Erythroblast (primary cell): Measurements from ENCODE around the gene PYGB.

Experiments
- DNase-seq, 2 experiments: peaks; one replicate each; lab custom pipeline; 2025; lab: John Stamatoyannopoulos, UW
- GATA1 ChIP-seq: IDR thresholded peaks from 2 replicates; pipeline ENCODE4 v1.6.1; 2011; ENCODE audit warnings: low read depth, mild to moderate bottlenecking, control low read depth, low read length, moderate library complexity
- POLR2A ChIP-seq: IDR thresholded peaks from 2 replicates; pipeline ENCODE4 v1.6.1; 2011; ENCODE audit warnings: mild to moderate bottlenecking, low read length

The PYGB gene

DNA sequence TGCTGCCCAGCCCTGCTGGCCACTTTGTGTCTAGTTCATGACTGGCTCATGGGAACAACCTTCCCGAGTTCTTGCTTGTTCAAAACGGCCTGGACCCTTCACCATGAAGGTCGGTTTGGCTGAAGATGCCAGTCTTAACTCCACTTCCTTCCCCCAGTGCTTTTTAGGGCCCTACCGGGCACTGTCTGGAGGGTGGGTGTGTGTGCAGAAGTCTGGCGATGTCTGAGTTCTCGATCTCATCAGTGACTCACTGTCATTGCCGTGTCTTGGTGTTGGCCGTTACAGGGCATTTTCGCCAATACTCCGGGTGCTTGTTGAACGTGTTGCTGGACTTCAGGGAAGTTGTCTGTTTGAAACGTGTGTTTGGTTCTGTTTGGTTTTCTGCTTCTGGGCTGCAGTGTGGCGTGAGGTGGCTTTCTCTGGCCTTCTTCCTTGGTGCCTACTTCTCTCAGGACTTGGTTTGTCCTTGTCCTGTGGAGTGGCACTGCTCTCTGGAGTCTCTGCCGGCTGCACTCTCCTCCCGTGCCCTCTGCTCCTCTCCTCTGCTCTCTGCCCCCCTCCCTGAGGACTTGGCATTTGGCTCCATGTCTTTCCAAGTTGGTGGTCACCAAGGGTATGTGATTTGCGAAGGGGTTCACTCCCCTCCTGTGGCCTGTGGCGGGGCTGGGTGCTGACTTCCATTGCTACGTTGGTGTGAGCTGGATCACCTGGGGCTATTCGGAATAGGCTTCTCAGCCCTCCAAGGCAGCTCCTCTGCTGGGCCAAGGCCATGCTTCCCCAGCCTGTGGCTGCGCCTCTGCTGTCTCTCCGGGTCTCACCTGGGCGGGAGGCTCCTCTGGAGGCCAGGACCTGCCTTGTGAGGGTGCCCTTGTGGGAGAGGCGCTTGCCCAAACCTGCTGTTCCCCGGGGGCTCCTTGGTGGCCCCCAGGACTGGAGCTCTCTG, 38.2 kb downstream of the PYGB start:
- no peak for DNase-seq

DNA sequence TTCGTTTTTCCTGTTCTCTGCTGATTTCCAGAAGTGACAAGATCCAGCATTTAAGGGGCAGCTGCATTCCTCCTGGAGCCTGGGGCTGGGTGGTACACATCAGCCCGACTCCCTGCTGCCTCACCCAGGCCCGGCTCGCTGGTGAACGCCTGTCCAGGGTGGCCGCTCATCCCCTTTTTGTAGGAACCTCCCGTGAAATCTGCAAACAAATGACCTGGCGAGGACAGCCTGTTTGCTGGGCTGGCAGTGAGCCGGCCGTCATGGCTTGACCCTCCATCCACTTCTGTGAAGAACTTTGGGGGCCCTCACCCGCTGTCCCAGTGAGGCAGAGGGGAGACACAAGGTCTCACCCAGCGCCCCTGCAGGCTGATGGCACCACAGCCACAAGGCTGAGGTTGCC, 39.0 kb downstream of the PYGB start:
- no peak for DNase-seq
- no peak for TF ChIP-seq GATA1
- TF ChIP-seq POLR2A = no peak

More for the DNA sequence above, 38.2 kb downstream of the PYGB start:
- TF ChIP-seq GATA1 (no peak), POLR2A (no peak)

DNA sequence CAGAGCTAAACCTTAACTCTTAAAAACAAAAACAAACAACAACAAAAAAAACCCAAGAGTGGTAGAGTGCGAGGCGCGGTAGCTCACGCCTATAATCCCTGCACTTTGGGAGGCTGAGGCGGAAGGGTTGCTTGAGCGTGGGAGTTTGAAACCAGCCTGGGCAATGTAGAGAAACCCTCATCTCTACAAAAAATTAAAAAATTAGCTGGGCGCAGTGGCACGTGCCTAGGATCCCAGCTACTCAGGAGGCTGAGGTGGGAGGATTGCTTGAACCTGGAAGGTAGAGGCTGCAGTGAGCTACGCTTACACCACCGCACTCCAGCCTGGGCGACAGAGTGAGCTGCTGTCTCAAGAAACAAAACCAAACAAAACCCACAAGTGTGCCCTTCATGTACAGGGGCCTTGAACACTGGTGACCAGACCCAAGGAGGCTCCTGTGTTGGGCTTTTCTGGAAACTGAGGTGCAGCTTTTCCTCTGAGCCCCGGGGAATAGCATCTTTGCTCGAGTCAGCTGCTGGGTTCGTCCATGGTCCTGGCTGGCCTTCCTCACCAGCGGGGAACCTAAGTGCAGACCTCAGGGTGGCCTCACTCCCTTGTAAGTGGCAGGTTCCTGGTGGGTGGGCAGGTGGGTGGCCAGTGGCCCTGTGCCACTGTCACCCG, 39.9 kb downstream of the PYGB start:
- no peak for DNase-seq
- no peak for TF ChIP-seq GATA1
- TF ChIP-seq POLR2A = no peak

GRCh38 chr20:25288291-25289181, 40.7 kb downstream of the PYGB start:
- no peak for DNase-seq

GRCh38 chr20:25289886-25290597, 42.2 kb downstream of the PYGB start:
- DNase-seq = no peak
- no peak for TF ChIP-seq GATA1
- TF ChIP-seq POLR2A = no peak

More at GRCh38 chr20:25288291-25289181, 40.7 kb downstream of the PYGB start:
- TF ChIP-seq GATA1 (no peak), POLR2A (no peak)

DNA sequence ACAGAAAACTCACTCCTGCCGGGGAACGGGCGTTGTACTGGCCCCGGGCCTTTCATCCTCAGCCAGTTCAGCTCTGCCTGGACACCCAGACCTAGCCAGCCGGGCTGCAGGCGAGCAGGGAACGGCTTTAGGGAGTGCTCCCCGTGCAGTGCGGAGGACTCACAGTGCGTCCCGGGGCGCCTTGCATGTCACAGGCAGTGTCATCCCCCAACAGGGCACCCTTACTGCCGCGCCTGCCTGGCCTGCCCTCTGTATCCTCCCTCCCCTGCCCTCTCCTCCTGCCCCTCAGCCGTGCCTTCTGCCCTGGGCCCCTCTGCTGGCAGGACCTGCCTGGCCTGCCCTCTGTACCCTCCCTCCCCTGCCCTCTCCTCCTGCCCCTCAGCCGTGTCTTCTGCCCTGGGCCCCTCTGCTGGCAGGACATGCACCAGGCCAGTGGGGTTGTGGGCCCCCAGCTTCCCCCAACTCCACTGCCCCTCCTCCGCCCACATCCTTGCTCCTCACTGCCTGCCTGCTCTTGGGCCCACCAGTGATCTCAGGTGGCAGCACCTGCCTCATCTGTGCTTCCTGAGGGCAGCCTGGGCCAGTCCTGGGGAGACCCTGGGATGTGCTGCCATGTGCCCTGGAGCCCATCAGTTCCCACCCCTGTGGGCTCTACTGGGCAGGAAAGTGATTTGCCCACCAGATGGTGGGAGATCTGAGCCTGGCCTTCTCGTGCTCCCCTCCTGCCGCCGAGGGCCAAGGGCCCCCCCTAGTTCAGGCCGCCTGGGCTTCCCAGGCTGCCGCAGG, 43.0 kb downstream of the PYGB start:
- TF ChIP-seq GATA1 (no peak), POLR2A (no peak)
- DNase-seq = no peak

DNA sequence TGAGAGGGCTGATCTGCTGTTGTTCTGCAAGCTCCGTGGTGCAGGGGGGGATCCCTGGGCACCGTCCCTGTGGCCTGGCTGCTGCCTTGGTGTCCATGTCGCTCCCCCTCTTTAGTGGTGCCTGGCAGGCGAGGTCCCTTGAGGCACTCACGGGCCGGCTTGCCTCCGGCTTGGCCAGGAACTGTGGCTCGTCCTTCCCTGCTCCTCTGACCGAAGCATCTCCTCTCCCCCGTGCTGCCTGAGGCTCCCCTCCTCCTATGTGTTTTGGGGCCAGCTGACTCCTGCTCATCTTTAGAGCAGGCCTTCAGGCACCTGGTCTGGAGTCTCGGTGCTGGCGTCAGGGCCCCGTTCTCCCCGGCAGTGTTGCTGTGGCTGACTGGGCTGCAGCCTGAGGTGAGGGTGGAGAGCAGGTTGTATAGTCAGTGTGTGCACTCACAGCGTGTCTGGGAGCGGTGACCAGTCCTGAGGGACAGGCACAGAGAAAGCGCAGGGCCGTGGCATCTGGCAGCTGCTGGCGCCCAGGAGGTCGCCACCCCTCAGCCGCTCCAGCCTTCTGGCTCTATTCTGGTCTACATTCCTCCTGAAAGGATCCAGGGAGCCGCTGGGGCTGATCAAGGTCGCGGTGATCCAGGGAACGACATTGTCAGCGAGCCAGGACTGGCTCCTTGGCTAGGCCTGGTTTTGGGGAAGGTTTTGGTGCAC, 43.7 kb downstream of the PYGB start:
- no peak for DNase-seq
- TF ChIP-seq GATA1 = no peak

DNA sequence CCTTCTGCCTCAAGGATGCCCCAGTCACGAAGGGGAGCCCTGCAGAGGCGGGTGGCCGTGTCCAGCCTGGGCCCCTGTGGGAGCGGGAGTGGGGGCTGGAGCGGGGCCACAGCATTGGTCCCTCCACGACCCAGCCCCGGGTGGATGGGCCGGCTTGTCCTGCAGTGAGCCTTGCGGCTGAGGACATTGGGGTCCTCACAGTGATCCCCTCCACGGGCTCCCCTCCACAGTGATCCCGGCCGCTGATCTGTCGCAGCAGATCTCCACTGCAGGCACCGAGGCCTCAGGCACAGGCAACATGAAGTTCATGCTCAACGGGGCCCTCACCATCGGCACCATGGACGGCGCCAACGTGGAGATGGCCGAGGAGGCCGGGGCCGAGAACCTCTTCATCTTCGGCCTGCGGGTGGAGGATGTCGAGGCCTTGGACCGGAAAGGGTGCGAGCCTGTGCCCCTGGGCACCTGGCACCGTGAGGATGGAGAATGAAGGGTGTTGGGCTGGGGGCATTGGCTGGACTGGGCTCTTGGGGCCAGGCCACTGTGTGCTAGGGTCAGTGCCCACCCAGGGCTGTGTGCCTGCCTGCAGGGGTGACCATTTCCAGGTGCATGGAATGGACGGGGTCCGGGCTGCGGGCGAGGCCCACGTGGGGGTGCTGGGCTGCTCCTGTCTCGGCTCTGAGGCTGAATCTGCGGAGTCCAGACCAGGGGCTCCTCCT, 44.4 kb downstream of the PYGB start:
- TF ChIP-seq POLR2A = no peak
- no peak for TF ChIP-seq GATA1
- DNase-seq = no peak

DNA sequence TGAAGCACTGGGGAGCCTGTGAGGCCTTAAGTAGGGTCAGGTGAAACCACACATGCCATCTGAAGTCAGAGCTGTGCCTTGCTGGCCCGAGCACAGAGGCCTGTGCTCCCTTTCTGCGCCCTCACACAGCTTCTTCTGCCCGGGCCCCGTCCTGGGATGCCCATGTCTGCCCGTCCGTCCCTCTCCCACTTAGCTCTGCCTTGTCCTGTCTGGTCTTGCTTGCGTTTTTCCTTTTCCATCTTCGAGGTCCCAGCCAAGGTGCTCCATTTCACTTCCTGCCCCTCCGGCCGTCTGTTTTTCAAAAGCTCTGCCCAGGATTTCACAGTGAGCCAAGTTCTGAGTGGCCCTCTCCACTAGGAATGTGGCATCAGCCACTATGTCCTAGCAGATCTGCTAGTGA, 45.6 kb downstream of the PYGB start:
- TF ChIP-seq GATA1 = no peak
- no peak for TF ChIP-seq POLR2A
- DNase-seq = no peak

DNA sequence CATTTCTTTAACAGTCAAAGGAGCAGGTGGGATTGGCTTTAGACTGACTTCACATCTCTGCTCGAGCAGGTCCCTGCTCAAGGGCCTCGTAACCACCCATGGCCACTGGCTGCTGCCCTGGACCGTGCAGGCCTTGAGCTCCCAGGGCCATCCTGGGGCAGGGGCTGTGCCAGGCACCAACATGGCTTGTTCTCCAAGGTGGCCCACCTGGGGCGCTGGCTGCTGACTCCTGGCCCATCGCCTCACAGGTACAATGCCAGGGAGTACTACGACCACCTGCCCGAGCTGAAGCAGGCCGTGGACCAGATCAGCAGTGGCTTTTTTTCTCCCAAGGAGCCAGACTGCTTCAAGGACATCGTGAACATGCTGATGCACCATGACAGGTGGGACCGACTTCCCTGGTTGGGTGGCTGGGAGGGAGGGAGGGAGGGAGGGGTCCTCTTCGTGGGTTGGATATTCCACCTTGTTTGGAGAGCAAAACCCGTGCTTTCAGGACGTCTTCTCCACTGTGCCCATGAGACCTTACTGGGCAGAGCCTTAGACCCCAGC, 46.1 kb downstream of the PYGB start:
- no peak for DNase-seq
- TF ChIP-seq POLR2A = no peak
- no peak for TF ChIP-seq GATA1
